ENCODE results near the gene FAM135A.
"Not testable (repeated sequence)": the region's sequence is repeated elsewhere in the genome, so short reads cannot be mapped to it uniquely, and the experiment has no call there.

- not testable (repeated sequence) for TF ChIP-seq CTCF, POLR2A (IDR thresholded peaks at IDR 0.05)
These were observed 40.6 kb downstream of the FAM135A start for GRCh38 chr6:70453899-70454298.
